H1 (cell line): ENCODE data around the gene METTL8. TPM values are rescaled to one million over a fixed set of nuclear protein-coding genes. Genes with fewer than 3 reads are reported as not detected.

Experiments used
- CTCF ChIA-PET: fragments of 300-600 bp; sonication (Branson Sonifier 250); formaldehyde crosslinking; loops from one replicate; lab custom pipeline; 2021; ENCODE audit not compliant: partially characterized antibody; lab: Charles Lee
- POLR2A ChIA-PET: fragments of 300-600 bp; sonication (Branson Sonifier 250); formaldehyde crosslinking; loops from one replicate; lab custom pipeline; 2021; ENCODE audit warnings: inconsistent platforms; ENCODE audit not compliant: partially characterized antibody; lab: Charles Lee
- DNase-seq, 2 experiments: peaks; one replicate each; pipeline versions ENCODE4 v3.0.0 to v3.0.0-alpha.2; 2010 to 2022; ENCODE audit warnings: low spot score in 2 of 2, low read depth in 1 of 2, mixed read lengths in 1 of 2
- FAIRE-seq: peaks from 2 replicates; lab custom pipeline; 2011; peaks lifted over from hg19 to GRCh38; lab: Jason Lieb, UNC
- H2AFZ ChIP-seq: 2 replicates; pipeline ENCODE4 v1.8.1; 2012; ENCODE audit warnings: low read length, inconsistent platforms
- H2AK5ac ChIP-seq: 2 replicates; pipeline ENCODE4 v1.6.1; 2013; ENCODE audit warnings: low read depth, low read length
- H2BK120ac ChIP-seq: replicated peaks from 2 replicates; pipeline ENCODE3; 2013; ENCODE audit warnings: low read depth, low read length, inconsistent platforms
- H2BK12ac ChIP-seq: 2 replicates; pipeline ENCODE4 v1.6.1; 2013; ENCODE audit warnings: low read depth, low read length
- H2BK15ac ChIP-seq: 2 replicates; pipeline ENCODE4 v1.6.1; 2013; ENCODE audit warnings: low read length
- H2BK20ac ChIP-seq: 2 replicates; pipeline ENCODE4 v1.6.1; 2013; ENCODE audit warnings: low read length
- H2BK5ac ChIP-seq: 2 replicates; pipeline ENCODE4 v1.6.1; 2013; ENCODE audit warnings: low read depth, low read length
- H3K14ac ChIP-seq: 2 replicates; pipeline ENCODE4 v1.6.1; 2013; ENCODE audit warnings: inconsistent platforms; ENCODE audit not compliant: insufficient read length
- H3K18ac ChIP-seq: 2 replicates; pipeline ENCODE4 v1.6.1; 2013; ENCODE audit warnings: low read length; ENCODE audit errors: extremely low read depth
- H3K23ac ChIP-seq: 2 replicates; pipeline ENCODE4 v1.6.1; 2013; ENCODE audit warnings: inconsistent platforms; ENCODE audit not compliant: insufficient read length
- H3K23me2 ChIP-seq: 2 replicates; pipeline ENCODE4 v1.6.1; 2013; ENCODE audit warnings: low read depth, low read length
- H3K27ac ChIP-seq: 2 replicates; pipeline ENCODE4 v1.6.1; 2011; ENCODE audit warnings: low read depth, low read length, inconsistent platforms
- H3K27me3 ChIP-seq, 4 experiments: replicated peaks in 1 of 4; 1 replicate in 1 of 4; 2 replicates in 3 of 4; pipeline versions ENCODE4 v1.6.1 to v1.8.1; 2011 to 2013; ENCODE audit warnings: low read length in 3 of 4, mild to moderate bottlenecking in 3 of 4, inconsistent platforms in 2 of 4, mixed read lengths in 2 of 4, moderate library complexity in 1 of 4; ENCODE audit not compliant: control insufficient read depth in 3 of 4, insufficient read depth in 3 of 4; ENCODE audit errors: extremely low read depth in 1 of 4
- H3K36me3 ChIP-seq, 4 experiments: 2 replicates each; pipeline versions ENCODE4 v1.6.1 to v1.8.1; 2011 to 2013; ENCODE audit warnings: mild to moderate bottlenecking in 4 of 4, low read length in 3 of 4, moderate library complexity in 2 of 4, control low read depth in 1 of 4, inconsistent platforms in 1 of 4; ENCODE audit not compliant: insufficient read depth in 4 of 4, control insufficient read depth in 2 of 4
- H3K4ac ChIP-seq: replicated peaks from 2 replicates; pipeline ENCODE3; 2013; ENCODE audit warnings: low read length, low read depth, mixed read lengths, inconsistent platforms; ENCODE audit not compliant: insufficient read length
- H3K4me1 ChIP-seq, 4 experiments: replicated peaks in 1 of 4; 1 replicate in 1 of 4; 2 replicates in 3 of 4; pipeline versions ENCODE4 v1.6.1 to v1.8.1; 2011 to 2013; ENCODE audit warnings: low read length in 3 of 4, inconsistent platforms in 2 of 4, mixed read lengths in 1 of 4; ENCODE audit not compliant: insufficient read depth in 4 of 4, control insufficient read depth in 3 of 4
- H3K4me2 ChIP-seq, 2 experiments: 2 replicates each; pipeline versions ENCODE4 v1.6.1 to v1.8.1; 2011 to 2013; ENCODE audit warnings: low read depth in 2 of 2, low read length in 2 of 2, control low read depth in 1 of 2, inconsistent platforms in 1 of 2, mild to moderate bottlenecking in 1 of 2; ENCODE audit not compliant: insufficient read depth in 1 of 2
- H3K4me3 ChIP-seq, 4 experiments: fragments of 200-600, 300-600 bp in 1 of 4; sonication (generic), shearing (Covaris generic), sonication (Bioruptor Twin) in 1 of 4; 2 replicates each; pipeline versions ENCODE4 v1.5.1 to v1.8.1; 2011 to 2016; ENCODE audit warnings: low read length in 4 of 4, low read depth in 3 of 4, control low read depth in 2 of 4, inconsistent platforms in 2 of 4, mild to moderate bottlenecking in 2 of 4, mixed read lengths in 1 of 4, moderate library complexity in 1 of 4; ENCODE audit not compliant: insufficient read depth in 2 of 4; ENCODE audit errors: extremely low read depth in 1 of 4
- H3K56ac ChIP-seq: replicated peaks from 2 replicates; pipeline ENCODE3; 2013; ENCODE audit warnings: low read depth, mild to moderate bottlenecking, mixed read lengths, low read length, inconsistent platforms; ENCODE audit not compliant: insufficient read length
- H3K79me1 ChIP-seq: 2 replicates; pipeline ENCODE4 v1.6.1; 2013; ENCODE audit warnings: low read depth, low read length, control low read depth
- H3K79me2 ChIP-seq, 2 experiments: 2 replicates each; pipeline versions ENCODE4 v1.6.1 to v1.8.1; 2012 to 2013; ENCODE audit warnings: low read length in 2 of 2, mild to moderate bottlenecking in 2 of 2, inconsistent platforms in 1 of 2; ENCODE audit not compliant: insufficient read depth in 2 of 2, control insufficient read depth in 1 of 2
- H3K9ac ChIP-seq, 4 experiments: replicated peaks in 1 of 4; 1 replicate in 1 of 4; 2 replicates in 3 of 4; pipeline versions ENCODE4 v1.6.1 to v1.8.1; 2011 to 2013; ENCODE audit warnings: low read depth in 3 of 4, low read length in 3 of 4, control low read depth in 2 of 4, mild to moderate bottlenecking in 2 of 4, moderate library complexity in 2 of 4, inconsistent platforms in 1 of 4; ENCODE audit errors: extremely low read depth in 1 of 4
- H3K9me3 ChIP-seq, 2 experiments: 2 replicates each; pipeline versions ENCODE4 v1.6.1 to v1.8.1; 2012 to 2013; ENCODE audit warnings: mild to moderate bottlenecking in 2 of 2, moderate library complexity in 2 of 2, control low read depth in 1 of 2, inconsistent platforms in 1 of 2, low read depth in 1 of 2, low read length in 1 of 2, mixed read lengths in 1 of 2; ENCODE audit not compliant: insufficient read depth in 2 of 2
- H4K20me1 ChIP-seq, 2 experiments: replicated peaks in 1 of 2; 2 replicates each; pipeline versions ENCODE3 to v1.8.1; 2011 to 2013; ENCODE audit warnings: inconsistent platforms in 2 of 2, low read length in 2 of 2, mild to moderate bottlenecking in 1 of 2; ENCODE audit not compliant: insufficient read depth in 2 of 2, control insufficient read depth in 1 of 2
- H4K5ac ChIP-seq: 2 replicates; pipeline ENCODE4 v1.6.1; 2013; ENCODE audit warnings: low read length, low read depth, mixed read lengths, inconsistent platforms; ENCODE audit not compliant: insufficient read length
- H4K8ac ChIP-seq: 2 replicates; pipeline ENCODE4 v1.8.0; 2013; ENCODE audit warnings: mild to moderate bottlenecking, moderate library complexity, low read length, inconsistent platforms; ENCODE audit not compliant: insufficient read depth; ENCODE audit errors: extremely low read depth
- H4K91ac ChIP-seq: replicated peaks from 2 replicates; pipeline ENCODE3; 2013; ENCODE audit warnings: low read length, mixed read lengths, inconsistent platforms; ENCODE audit not compliant: insufficient read length
- CHD1 ChIP-seq: IDR thresholded peaks from 2 replicates; pipeline ENCODE4 v1.6.1; 2012; ENCODE audit warnings: low read depth, low read length, improper control_type of control experiment
- CREB1 ChIP-seq: IDR thresholded peaks from 2 replicates; pipeline ENCODE4 v1.6.1; 2012; ENCODE audit warnings: inconsistent platforms
- CTBP2 ChIP-seq: IDR thresholded peaks from 2 replicates; pipeline ENCODE4 v1.7.0; 2011; ENCODE audit warnings: borderline replicate concordance, mild to moderate bottlenecking, moderate library complexity, mixed read lengths, low read length; ENCODE audit not compliant: insufficient read depth, insufficient read length
- HDAC6 ChIP-seq: IDR thresholded peaks from one replicate; pipeline ENCODE4 v1.7.1; 2012; ENCODE audit warnings: low read depth, mild to moderate bottlenecking, inconsistent platforms, low read length, moderate library complexity
- RNF2 ChIP-seq: fragments of 200-900, 300-1000 bp; sonication (generic); IDR thresholded peaks from 2 replicates; pipeline ENCODE4 v1.7.1; 2016; ENCODE audit warnings: borderline replicate concordance, low read depth, mild to moderate bottlenecking, antibody characterized with exemption, low read length; ENCODE audit not compliant: poor library complexity, severe bottlenecking; ENCODE audit errors: missing control alignments
- SP4 ChIP-seq: IDR thresholded peaks from 2 replicates; pipeline ENCODE4 v1.6.1; 2012; ENCODE audit warnings: low read length, inconsistent platforms
- ZNF274 ChIP-seq: IDR thresholded peaks from 2 replicates; pipeline ENCODE4 v1.7.0; 2012; ENCODE audit warnings: low read length, borderline replicate concordance; ENCODE audit errors: extremely low read depth
- WGBS, 2 experiments: shearing (Covaris generic) in 1 of 2; methylation state at CpG; one replicate each; pipeline versions ENCODE4 v1.1.6 to v1.1.7; 2013 to 2015; ENCODE audit warnings: low lambda C conversion rate in 2 of 2, mixed read lengths in 2 of 2, inconsistent platforms in 1 of 2, low coverage in 1 of 2, missing lambda C conversion rate in 1 of 2; ENCODE audit not compliant: insufficient replicate concordance in 2 of 2, insufficient coverage in 1 of 2, insufficient read length in 1 of 2; ENCODE audit errors: extremely low coverage in 1 of 2, missing lambda C conversion rate in 1 of 2; 5-methylcytosine and 5-hydroxymethylcytosine counted together
- polyA plus RNA-seq, 7 experiments: library from polyadenylated mRNA; depleted of rRNA in 3 of 7; stranded (reverse) in 5 of 7; unstranded in 2 of 7; fragments of >200 nt in 5 of 7; fragments of 200-250 nt in 2 of 7; gene quantifications; 1 replicate in 5 of 7; 2 replicates in 1 of 7; 4 replicates in 1 of 7; pipeline versions ENCODE4 v1.2.1 to v1.2.3, GENCODE V29; 2011 to 2013; ENCODE audit warnings: missing spikeins in 2 of 7, mixed read lengths in 2 of 7
- total RNA-seq: library from RNA; stranded (reverse); fragmentation: NEBNext Ultra II Directional; extraction: Animal tissue kit (Norgen Biotek cat#: 25700); gene quantifications from 2 replicates; pipeline ENCODE4 v1.2.1, GENCODE V29; 2021

METTL8 gene
- total and polyA plus RNA-seq, 2 of the 8 experiments (the other 6 are each of a cell fraction or from before 2014, with no cell fraction given): 17.6 to 79.7 TPM

GRCh38 chr2:171383134-171383533, 50.7 kb downstream of the METTL8 start:
- DNase-seq (no peak), FAIRE-seq (no peak)
- Histone ChIP-seq H2BK12ac (no peak overlapping the region), H3K79me2 (peaks cover 0 to 58% of the 10 kb centered on the region in 2 experiments; a peak in 2 of 4 replicates), H4K20me1 (no peaks in the 10 kb centered on the region), H3K56ac (no peak overlapping the region), H2BK20ac (no peak overlapping the region), H3K4me1 (peaks cover 5 to 14% (median 9%) of the 10 kb centered on the region in 4 experiments; a peak in 6 of 7 replicates), H3K4ac (no peak overlapping the region), H4K91ac (no peak overlapping the region), H4K5ac (no peak overlapping the region), H2BK15ac (no peak overlapping the region), H2BK5ac (no peak overlapping the region), H3K27me3 (no peaks in the 10 kb centered on the region), H4K8ac (no peak overlapping the region), H3K4me3 (no peak overlapping the region), H3K79me1 (no peaks in the 10 kb centered on the region), H2AFZ (no peak overlapping the region), H3K14ac (no peak overlapping the region), H3K36me3 (no peaks in the 10 kb centered on the region; a peak in 1 of 8 replicates), H2BK120ac (no peak overlapping the region), H3K27ac (no peak overlapping the region), H3K4me2 (no peak overlapping the region), H3K23me2 (no peaks in the 10 kb centered on the region; the same call in 1 of the 2 replicates), H3K23ac (no peak overlapping the region), H3K9ac (no peak overlapping the region), H3K18ac (no peak overlapping the region), H3K9me3 (no peaks in the 10 kb centered on the region; a peak in 1 of 4 replicates), H2AK5ac (no peak overlapping the region)
- POLR2A ChIA-PET: no interaction called here
- WGBS, 2 experiments: 89% methylated on average over 1 of the region's 1 CpG; no CpG with 5 or more reads in 1 of the 2 experiments
- CTCF ChIA-PET: interaction anchor here (1.6 kb wide), 1 partner anchor 18 kb away, joined by 3 read pairs; no protein-coding TSS in a partner anchor
- TF ChIP-seq ZNF274: no peak
- TF ChIP-seq CHD1: no peak
- TF ChIP-seq SP4: no peak
- TF ChIP-seq CREB1: no peak
- TF ChIP-seq HDAC6: no peak
- no peak for TF ChIP-seq RNF2
- no peak for TF ChIP-seq CTBP2
